PFSK-1 (cell line): ENCODE measurements around the gene ING1.

Experiments
- POLR2AphosphoS5 ChIP-seq: IDR thresholded peaks from 2 replicates; pipeline ENCODE4 v1.6.1; 2012; ENCODE audit warnings: low read depth, mild to moderate bottlenecking, control low read depth, low read length, moderate library complexity
- TAF1 ChIP-seq: IDR thresholded peaks from 2 replicates; pipeline ENCODE4 v1.6.1; 2012; ENCODE audit warnings: low read length, control low read depth, borderline replicate concordance; ENCODE audit not compliant: insufficient read depth
- TF ChIP-seq, protein P1 (sequence below), 2 experiments: IDR thresholded peaks; 2 replicates each; pipeline versions ENCODE4 v1.6.1 to v1.8.0; 2011 to 2012; ENCODE audit warnings: low read depth in 2 of 2, low read length in 2 of 2, control low read depth in 1 of 2, inconsistent platforms in 1 of 2, mild to moderate bottlenecking in 1 of 2, moderate library complexity in 1 of 2; ENCODE audit not compliant: insufficient read depth in 1 of 2

DNA sequence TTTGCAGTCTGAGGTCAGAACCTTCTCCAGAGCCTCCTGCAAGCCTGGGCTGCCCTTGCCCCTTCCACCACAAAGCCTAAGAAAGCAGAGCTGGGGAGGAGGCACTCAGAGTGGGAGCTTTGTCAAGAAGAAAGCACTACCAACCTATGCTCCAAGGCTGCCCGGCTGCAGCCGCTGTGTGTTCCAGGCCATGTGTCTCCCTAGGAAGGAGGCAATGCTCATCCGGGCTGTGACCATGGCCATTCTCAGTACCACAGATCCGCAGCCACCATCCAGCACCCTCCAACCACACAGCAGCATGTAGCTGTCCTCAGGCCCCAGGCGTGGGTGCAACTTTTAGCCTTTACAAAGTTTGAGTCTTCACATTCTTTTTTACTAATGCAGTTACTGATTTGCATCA lies 29.6 kb upstream of the ING1 start:
- TF ChIP-seq TAF1 (no peak), POLR2AphosphoS5 (no peak)
- TF ChIP-seq, protein P1, sequence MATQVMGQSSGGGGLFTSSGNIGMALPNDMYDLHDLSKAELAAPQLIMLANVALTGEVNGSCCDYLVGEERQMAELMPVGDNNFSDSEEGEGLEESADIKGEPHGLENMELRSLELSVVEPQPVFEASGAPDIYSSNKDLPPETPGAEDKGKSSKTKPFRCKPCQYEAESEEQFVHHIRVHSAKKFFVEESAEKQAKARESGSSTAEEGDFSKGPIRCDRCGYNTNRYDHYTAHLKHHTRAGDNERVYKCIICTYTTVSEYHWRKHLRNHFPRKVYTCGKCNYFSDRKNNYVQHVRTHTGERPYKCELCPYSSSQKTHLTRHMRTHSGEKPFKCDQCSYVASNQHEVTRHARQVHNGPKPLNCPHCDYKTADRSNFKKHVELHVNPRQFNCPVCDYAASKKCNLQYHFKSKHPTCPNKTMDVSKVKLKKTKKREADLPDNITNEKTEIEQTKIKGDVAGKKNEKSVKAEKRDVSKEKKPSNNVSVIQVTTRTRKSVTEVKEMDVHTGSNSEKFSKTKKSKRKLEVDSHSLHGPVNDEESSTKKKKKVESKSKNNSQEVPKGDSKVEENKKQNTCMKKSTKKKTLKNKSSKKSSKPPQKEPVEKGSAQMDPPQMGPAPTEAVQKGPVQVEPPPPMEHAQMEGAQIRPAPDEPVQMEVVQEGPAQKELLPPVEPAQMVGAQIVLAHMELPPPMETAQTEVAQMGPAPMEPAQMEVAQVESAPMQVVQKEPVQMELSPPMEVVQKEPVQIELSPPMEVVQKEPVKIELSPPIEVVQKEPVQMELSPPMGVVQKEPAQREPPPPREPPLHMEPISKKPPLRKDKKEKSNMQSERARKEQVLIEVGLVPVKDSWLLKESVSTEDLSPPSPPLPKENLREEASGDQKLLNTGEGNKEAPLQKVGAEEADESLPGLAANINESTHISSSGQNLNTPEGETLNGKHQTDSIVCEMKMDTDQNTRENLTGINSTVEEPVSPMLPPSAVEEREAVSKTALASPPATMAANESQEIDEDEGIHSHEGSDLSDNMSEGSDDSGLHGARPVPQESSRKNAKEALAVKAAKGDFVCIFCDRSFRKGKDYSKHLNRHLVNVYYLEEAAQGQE (IDR thresholded peaks at IDR 0.05; ENCODE audit: insufficient read depth in 1 of 2, low read depth in 2 of 2, low read length in 2 of 2) = no peak
